ENCODE data around the gene TACR1.

TACR1 gene

GRCh38 chr2:75021672-75022071 lies 177.6 kb downstream of the TACR1 start:
- H3K27ac ChIP-seq: no peak overlapping the region
- no peak for TF ChIP-seq CTCF (conservative IDR thresholded peaks at IDR 0.05)

- TF ChIP-seq CTCF (conservative IDR thresholded peaks at IDR 0.05): no peak
- H3K27ac ChIP-seq: no peak overlapping the region
Observed at GRCh38 chr2:75020476-75020875, 178.8 kb downstream of the TACR1 start.

DNA sequence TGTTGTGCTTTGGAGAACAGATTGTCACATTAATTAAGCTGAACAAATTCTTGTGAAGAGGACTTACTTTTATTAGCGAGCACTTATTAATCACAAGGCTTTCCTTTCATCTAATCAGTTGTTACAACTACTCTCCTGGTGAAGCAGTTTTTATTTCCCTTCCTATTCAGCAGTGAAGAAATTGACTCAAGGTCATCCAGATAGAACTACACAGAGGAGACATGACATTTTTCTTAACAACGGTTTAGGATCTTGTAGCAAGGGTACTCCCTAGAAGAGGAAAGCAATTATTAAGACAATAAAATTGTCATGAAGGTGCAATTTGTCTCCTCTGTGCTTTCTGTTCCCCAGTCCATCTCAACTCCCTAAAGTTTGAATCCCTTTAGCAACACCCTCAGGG lies 179.5 kb downstream of the TACR1 start:
- no peak for TF ChIP-seq CTCF (conservative IDR thresholded peaks at IDR 0.05)
- no peak overlapping the region for H3K27ac ChIP-seq

DNA sequence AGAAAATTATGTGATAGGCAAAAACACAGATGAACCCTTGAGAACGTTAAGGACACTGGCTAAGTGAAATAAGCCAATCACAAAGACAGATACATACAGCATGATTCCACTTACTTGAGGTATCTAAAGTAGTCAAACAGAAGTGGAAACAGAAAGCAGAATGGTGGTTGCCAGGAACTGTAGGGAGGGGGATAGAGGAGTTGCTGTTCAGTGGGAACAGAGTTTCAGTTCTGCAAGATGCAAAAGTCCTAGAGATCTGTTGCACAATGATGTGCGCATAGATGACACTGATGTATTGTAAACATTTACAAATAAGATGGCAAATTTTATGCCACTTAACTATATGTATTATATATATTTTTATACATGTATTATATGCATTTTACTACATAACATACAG lies 181.2 kb downstream of the TACR1 start:
- TF ChIP-seq CTCF (conservative IDR thresholded peaks at IDR 0.05): no peak
- H3K27ac ChIP-seq: no peak overlapping the region

- H3K27ac ChIP-seq: no peak overlapping the region
- no peak for TF ChIP-seq CTCF (conservative IDR thresholded peaks at IDR 0.05)
Observed at GRCh38 chr2:75012080-75012479, 187.2 kb downstream of the TACR1 start.

- TF ChIP-seq CTCF (conservative IDR thresholded peaks at IDR 0.05): no peak
Observed at GRCh38 chr2:75010571-75010970, 188.7 kb downstream of the TACR1 start.

GRCh38 chr2:75007819-75008218 lies 191.5 kb downstream of the TACR1 start:
- TF ChIP-seq CTCF (conservative IDR thresholded peaks at IDR 0.05): no peak
- H3K27ac ChIP-seq: no peak overlapping the region

More at GRCh38 chr2:75010571-75010970, 188.7 kb downstream of the TACR1 start:
- H3K27ac ChIP-seq: no peak overlapping the region

DNA sequence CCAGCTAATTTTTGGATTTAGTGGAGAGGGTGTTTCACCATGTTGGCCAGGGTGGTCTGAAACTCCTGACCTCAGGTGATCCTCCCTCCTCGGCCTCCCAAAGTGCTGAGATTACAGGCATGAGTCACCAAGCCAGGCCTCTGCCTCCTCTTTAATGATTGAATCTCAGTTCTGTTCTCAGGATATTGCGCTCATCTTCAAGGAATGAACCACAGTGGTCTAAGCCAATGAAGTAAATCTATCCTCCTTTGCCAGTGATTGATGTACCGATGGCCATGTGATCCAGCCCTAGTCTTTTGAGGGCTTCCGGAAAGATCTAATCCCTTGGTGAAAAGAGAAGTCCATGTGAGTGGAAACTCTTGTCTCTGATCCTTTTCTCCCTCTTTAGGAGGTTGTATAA lies 192.3 kb downstream of the TACR1 start:
- H3K27ac ChIP-seq: no peak overlapping the region
- TF ChIP-seq CTCF (conservative IDR thresholded peaks at IDR 0.05): no peak
